ENCODE data around the gene HPSE2. TPM values are rescaled to one million over a fixed set of nuclear protein-coding genes. Genes with fewer than 3 reads are reported as not detected.
"Not testable (repeated sequence)": the region's sequence is repeated elsewhere in the genome, so short reads cannot be mapped to it uniquely, and the experiment has no call there.

HPSE2 gene
- not detected in 2 replicates for total RNA-seq

GRCh38 chr10:99235658-99236626 is at the start of gene HPSE2:
TSS of gene HPSE2 (minus strand) at chr10:99235852.
- no peak for TF ChIP-seq CTCF (conservative IDR thresholded peaks at IDR 0.05; ENCODE audit: low read depth, low read length)
- H3K4me3 ChIP-seq (ENCODE audit: low read depth, low read length) = no peak within 1 kb of the TSS
- no peak for DNase-seq (ENCODE audit: low read depth)

GRCh38 chr10:99280472-99280871 is 44.8 kb upstream of the HPSE2 start:
- no peak overlapping the region for H3K4me3 ChIP-seq (ENCODE audit: low read depth, low read length)
- no peak for TF ChIP-seq CTCF (conservative IDR thresholded peaks at IDR 0.05; ENCODE audit: low read depth, low read length)
- no peak for DNase-seq (ENCODE audit: low read depth)

GRCh38 chr10:99279626-99280111 is 44.0 kb upstream of the HPSE2 start:
- H3K4me3 ChIP-seq (ENCODE audit: low read depth, low read length) = no peak overlapping the region
- DNase-seq (ENCODE audit: low read depth) = peak; percentile 10
- TF ChIP-seq CTCF (conservative IDR thresholded peaks at IDR 0.05; ENCODE audit: low read depth, low read length) = no peak

GRCh38 chr10:99276848-99277486 is 41.3 kb upstream of the HPSE2 start:
- no peak for DNase-seq (ENCODE audit: low read depth)
- peak; percentile 55 for TF ChIP-seq CTCF (conservative IDR thresholded peaks at IDR 0.05; ENCODE audit: low read depth, low read length)
- H3K4me3 ChIP-seq (ENCODE audit: low read depth, low read length) = no peak overlapping the region

GRCh38 chr10:99266383-99266782 is 30.7 kb upstream of the HPSE2 start:
- H3K4me3 ChIP-seq (ENCODE audit: low read depth, low read length) = no peak overlapping the region
- no peak for TF ChIP-seq CTCF (conservative IDR thresholded peaks at IDR 0.05; ENCODE audit: low read depth, low read length)
- no peak for DNase-seq (ENCODE audit: low read depth)

- no peak for DNase-seq (ENCODE audit: low read depth)
- TF ChIP-seq CTCF (conservative IDR thresholded peaks at IDR 0.05; ENCODE audit: low read depth, low read length) = no peak
- H3K4me3 ChIP-seq (ENCODE audit: low read depth, low read length) = no peak overlapping the region
Measured at GRCh38 chr10:99248824-99249223, 13.2 kb upstream of the HPSE2 start.

GRCh38 chr10:99247893-99248292 is 12.2 kb upstream of the HPSE2 start:
- DNase-seq (ENCODE audit: low read depth); H3K4me3 ChIP-seq (ENCODE audit: low read depth, low read length): not testable (repeated sequence)

Data from epithelial cell of proximal tubule (primary cell).